ENCODE data around the gene ADGRA1.

ADGRA1 gene

GRCh38 chr10:133075346-133076137, 12.2 kb upstream of the ADGRA1 start:
- TF ChIP-seq ZNF341 (tag by site-specific recombination; IDR thresholded peaks at IDR 0.05; ENCODE audit: low read depth): no peak
- no peak for TF ChIP-seq ZBTB21 (tag by site-specific recombination; IDR thresholded peaks at IDR 0.05)
- TF ChIP-seq ZNF701 (tag by site-specific recombination; IDR thresholded peaks at IDR 0.05): no peak
- TF ChIP-seq ZBTB10 (tag by site-specific recombination; IDR thresholded peaks at IDR 0.05): no peak
- TF ChIP-seq REST (tag by site-specific recombination; IDR thresholded peaks at IDR 0.05): no peak
- no peak for TF ChIP-seq ZNF10 (tag by site-specific recombination; IDR thresholded peaks at IDR 0.05)
- no peak for TF ChIP-seq ZNF157 (tag by site-specific recombination; IDR thresholded peaks at IDR 0.05)
- no peak for TF ChIP-seq ZXDB (tag by site-specific recombination; IDR thresholded peaks at IDR 0.05)
- no peak for TF ChIP-seq ZNF48 (tag by site-specific recombination; IDR thresholded peaks at IDR 0.05)
- no peak for TF ChIP-seq ZNF544 (tag by site-specific recombination; IDR thresholded peaks at IDR 0.05)
- TF ChIP-seq ZNF184 (tag by site-specific recombination; IDR thresholded peaks at IDR 0.05): no peak
- no peak for TF ChIP-seq WT1 (tag by site-specific recombination; IDR thresholded peaks at IDR 0.05)
- ChIA-PET CTCF (no interaction called here), POLR2A (no interaction called here)
- no peaks in the 10 kb centered on the region for H3K4me1 ChIP-seq (ENCODE audit: control insufficient read depth, insufficient read depth, low read length)
- no peak overlapping the region for H3K27ac ChIP-seq (ENCODE audit: extremely low read depth, low read depth, low read length)
- no peaks in the 10 kb centered on the region for H3K36me3 ChIP-seq (ENCODE audit: control insufficient read depth in 2 of 2, insufficient read depth in 1 of 2, low read length in 2 of 2)
- no peaks in the 10 kb centered on the region for H3K9me3 ChIP-seq (ENCODE audit: control insufficient read depth, insufficient read depth, low read depth, low read length)
- H3K4me3 ChIP-seq (ENCODE audit: low read depth, low read length): no peak overlapping the region

GRCh38 chr10:133076274-133077038, 11.3 kb upstream of the ADGRA1 start:
- Histone ChIP-seq H3K27ac (ENCODE audit: extremely low read depth, low read depth, low read length) (no peak overlapping the region), H3K4me1 (ENCODE audit: control insufficient read depth, insufficient read depth, low read length) (no peaks in the 10 kb centered on the region), H3K9me3 (ENCODE audit: control insufficient read depth, insufficient read depth, low read depth, low read length) (no peaks in the 10 kb centered on the region), H3K36me3 (ENCODE audit: control insufficient read depth in 2 of 2, insufficient read depth in 1 of 2, low read length in 2 of 2) (no peaks in the 10 kb centered on the region), H3K4me3 (ENCODE audit: low read depth, low read length) (no peak overlapping the region)
- ChIA-PET CTCF (no interaction called here), POLR2A (no interaction called here)
- TF ChIP-seq PRDM6 (tag by site-specific recombination; IDR thresholded peaks at IDR 0.05): no peak
- TF ChIP-seq GLIS2 (tag by site-specific recombination; IDR thresholded peaks at IDR 0.05): no peak
- no peak for TF ChIP-seq ZBTB26 (tag by site-specific recombination; optimal IDR thresholded peaks at IDR 0.05)
- TF ChIP-seq PATZ1 (tag by site-specific recombination; IDR thresholded peaks at IDR 0.05): no peak
- no peak for TF ChIP-seq ZNF624 (tag by site-specific recombination; IDR thresholded peaks at IDR 0.05)
- no peak for TF ChIP-seq ZNF843 (tag by site-specific recombination; IDR thresholded peaks at IDR 0.05)
- no peak for TF ChIP-seq ZNF501 (tag by site-specific recombination; IDR thresholded peaks at IDR 0.05)
- no peak for TF ChIP-seq ZBTB21 (tag by site-specific recombination; IDR thresholded peaks at IDR 0.05)
- TF ChIP-seq ZNF660 (tag by site-specific recombination; IDR thresholded peaks at IDR 0.05): no peak
- TF ChIP-seq KLF7 (tag by site-specific recombination; IDR thresholded peaks at IDR 0.05; ENCODE audit: borderline replicate concordance): no peak
